ENCODE results near the gene WWP2.
"Not testable (repeated sequence)": the region's sequence is repeated elsewhere in the genome, so short reads cannot be mapped to it uniquely, and the experiment has no call there.

The WWP2 gene

GRCh38 chr16:69761983-69762813 lies at the start of gene WWP2:
WWP2 (plus strand) TSS chr16:69762332; CDS start chr16:69787011, 24,679 bp downstream.
- DNase-seq (ENCODE audit: low read depth): peak; percentile 67

- DNase-seq (ENCODE audit: low read depth): no peak
Measured at GRCh38 chr16:69712914-69713581, 49.1 kb upstream of the WWP2 start.

- no peak for DNase-seq (ENCODE audit: low read depth)
Measured at GRCh38 chr16:69717066-69717465, 45.1 kb upstream of the WWP2 start.

GRCh38 chr16:69718111-69718764 lies 43.9 kb upstream of the WWP2 start:
- no peak for DNase-seq (ENCODE audit: low read depth)

- no peak for DNase-seq (ENCODE audit: low read depth)
Measured at GRCh38 chr16:69720822-69721430, 41.2 kb upstream of the WWP2 start.

- DNase-seq (ENCODE audit: low read depth): no peak
Measured at GRCh38 chr16:69721441-69721957, 40.6 kb upstream of the WWP2 start.

- DNase-seq (ENCODE audit: low read depth): no peak
Measured at GRCh38 chr16:69724414-69724873, 37.7 kb upstream of the WWP2 start.

GRCh38 chr16:69724981-69725479 lies 37.1 kb upstream of the WWP2 start:
- DNase-seq (ENCODE audit: low read depth): no peak

- DNase-seq (ENCODE audit: low read depth): no peak
Measured at GRCh38 chr16:69725480-69726312, 36.4 kb upstream of the WWP2 start.

GRCh38 chr16:69726313-69727060 lies 35.6 kb upstream of the WWP2 start, which contains the start of gene NQO1:
NQO1 (minus strand) TSS chr16:69726560; CDS start chr16:69726439, 121 bp downstream.
- peak; percentile 90 for DNase-seq (ENCODE audit: low read depth)

- DNase-seq (ENCODE audit: low read depth): peak; percentile 26
Measured at GRCh38 chr16:69727916-69728270, 34.2 kb upstream of the WWP2 start.

GRCh38 chr16:69729030-69729429 lies 33.1 kb upstream of the WWP2 start:
- DNase-seq (ENCODE audit: low read depth): not testable (repeated sequence)

- DNase-seq (ENCODE audit: low read depth): not testable (repeated sequence)
Measured at GRCh38 chr16:69731280-69731679, 30.9 kb upstream of the WWP2 start.

- no peak for DNase-seq (ENCODE audit: low read depth)
Measured at GRCh38 chr16:69732101-69732500, 30.0 kb upstream of the WWP2 start.

- no peak for DNase-seq (ENCODE audit: low read depth)
Measured at GRCh38 chr16:69741519-69741918, 20.6 kb upstream of the WWP2 start.

- DNase-seq (ENCODE audit: low read depth): no peak
Measured at GRCh38 chr16:69741951-69742904, 19.9 kb upstream of the WWP2 start.

- no peak for DNase-seq (ENCODE audit: low read depth)
Measured at GRCh38 chr16:69744363-69745231, 17.5 kb upstream of the WWP2 start.

GRCh38 chr16:69745232-69745612 lies 16.9 kb upstream of the WWP2 start:
- no peak for DNase-seq (ENCODE audit: low read depth)

Data from CMK (cell line).